GM21737 (cell line): ENCODE results near the gene MPZL1.

Experiments used
- ATAC-seq: cut with Tn5 transposase; IDR thresholded peaks from one replicate; pipeline ENCODE4 v1.9.1; 2021; ENCODE audit warnings: mild to moderate bottlenecking, moderate library complexity; ENCODE audit not compliant: unreplicated experiment

The MPZL1 gene

DNA sequence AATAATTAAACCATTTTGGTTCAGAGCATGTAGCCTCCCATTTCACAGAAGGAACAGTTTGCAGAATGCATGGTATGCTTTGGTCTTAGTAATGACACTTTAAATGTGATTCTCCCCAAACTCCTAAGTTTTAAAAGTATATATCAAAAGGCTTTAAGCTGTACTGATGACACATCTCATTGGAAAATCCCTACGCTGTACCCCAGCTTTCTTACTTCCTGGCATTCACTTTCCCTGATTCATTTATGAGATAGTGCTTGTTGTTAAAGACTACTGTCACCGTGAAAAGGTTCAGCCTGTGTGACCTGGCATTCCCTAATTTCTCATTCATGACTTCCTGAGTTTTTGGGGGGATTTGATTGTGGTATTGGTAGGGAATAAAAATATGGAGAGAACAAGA, 53.4 kb downstream of the MPZL1 start:
- no peak for ATAC-seq

DNA sequence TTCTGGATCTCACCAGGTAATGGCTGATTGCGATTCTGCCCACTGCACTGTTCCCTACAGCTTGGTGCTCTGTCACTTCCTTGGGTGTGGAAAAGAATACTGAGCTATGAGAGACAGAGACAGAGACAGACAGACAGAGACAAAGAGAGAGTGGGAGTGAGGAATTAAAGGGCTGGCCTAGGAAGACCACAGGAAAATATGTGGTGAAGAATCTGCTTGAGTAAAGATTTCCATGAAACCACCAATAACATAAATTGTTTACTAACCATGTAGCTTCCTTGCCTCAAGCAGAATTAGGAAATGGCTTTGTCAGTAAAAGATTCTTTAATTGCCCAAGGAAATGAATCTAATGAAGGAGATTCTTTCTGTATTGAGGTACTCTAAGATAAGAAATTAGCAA, 54.4 kb downstream of the MPZL1 start:
- ATAC-seq: no peak

DNA sequence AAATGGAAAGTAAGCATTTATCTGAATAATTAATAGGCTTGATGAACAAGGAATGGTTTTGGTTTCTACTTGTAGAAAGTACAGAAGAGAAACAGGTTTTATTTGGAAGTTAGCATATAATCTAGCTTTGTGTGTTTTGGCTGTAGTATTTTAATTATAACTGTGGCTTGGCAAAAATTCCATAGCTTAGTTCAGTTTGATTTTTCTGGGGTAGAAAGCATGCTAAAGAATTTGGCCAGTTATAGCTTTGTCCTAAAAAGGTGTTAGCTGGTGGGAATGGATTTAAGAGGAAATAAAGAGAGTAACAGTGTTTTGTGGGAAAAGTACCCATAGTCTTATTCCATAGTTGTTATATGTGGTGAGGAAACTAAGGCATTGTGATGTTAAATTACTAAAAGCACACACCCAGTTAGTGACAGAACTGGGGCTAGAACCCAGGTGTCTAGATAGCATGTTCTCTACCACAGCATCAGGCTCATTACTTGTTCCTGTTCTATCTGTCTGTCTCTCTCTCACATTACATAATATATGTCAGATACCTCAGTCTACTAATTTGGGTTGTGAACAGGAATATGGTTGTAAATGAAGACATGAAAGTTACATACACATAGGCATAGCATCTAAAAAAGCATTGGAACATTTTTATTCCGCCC, 55.0 kb downstream of the MPZL1 start:
- no peak for ATAC-seq

DNA sequence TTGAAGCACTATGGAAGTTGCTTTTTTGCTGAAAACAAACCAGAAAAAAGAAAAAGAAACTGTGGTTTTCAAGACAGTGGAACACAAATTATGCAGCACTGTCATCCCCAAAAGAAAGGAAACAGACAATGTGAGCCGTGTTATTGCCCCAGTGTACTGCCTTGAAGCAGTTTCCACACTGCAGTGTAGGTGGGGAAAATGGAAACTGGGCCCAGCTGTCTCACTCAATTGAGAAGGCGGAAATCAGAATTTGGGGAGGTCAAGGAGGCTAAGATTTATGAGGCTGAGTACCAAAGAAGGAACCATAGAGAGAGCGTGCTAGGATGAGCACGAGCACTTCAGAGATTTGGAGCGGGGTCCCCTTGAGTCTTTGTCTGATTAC, 55.5 kb downstream of the MPZL1 start:
- no peak for ATAC-seq

DNA sequence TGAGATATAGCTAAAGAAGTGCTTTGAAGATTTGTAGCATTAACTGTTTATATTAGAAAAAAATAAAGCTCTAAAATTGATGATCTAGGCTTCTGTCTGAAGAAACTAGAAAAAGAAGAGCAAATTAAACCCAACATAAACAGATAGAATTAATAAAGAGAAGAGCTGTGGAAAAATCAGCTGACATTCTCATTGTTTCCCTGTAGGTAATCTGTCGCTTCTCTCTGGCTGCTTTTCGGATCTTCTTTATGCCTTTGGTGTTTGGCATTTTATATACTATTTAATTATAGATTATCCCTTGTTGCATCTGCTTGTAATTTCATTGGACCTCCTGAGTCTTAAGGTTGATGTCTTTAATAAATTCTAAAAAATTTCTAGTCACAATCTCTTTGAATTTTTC, 59.8 kb downstream of the MPZL1 start:
- ATAC-seq: no peak

DNA sequence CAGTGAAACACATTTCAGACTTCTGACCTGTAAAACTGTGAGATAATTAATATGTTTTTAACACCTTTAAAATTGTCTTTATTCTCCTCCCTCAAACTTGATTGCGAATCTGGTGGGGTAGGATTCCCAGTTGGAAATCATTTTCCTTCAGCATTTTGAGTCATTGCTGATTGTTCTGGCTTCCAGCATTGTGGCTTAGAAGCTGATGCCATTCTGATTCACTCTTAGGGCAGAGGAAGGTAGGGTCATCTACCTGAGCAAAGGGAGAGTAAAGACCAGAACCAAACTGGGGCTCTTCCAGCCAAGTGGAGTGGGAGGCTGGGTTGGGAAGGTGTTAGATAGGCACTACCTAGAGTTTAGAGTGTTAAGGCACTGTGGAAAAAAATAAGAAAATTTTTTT, 61.2 kb downstream of the MPZL1 start:
- no peak for ATAC-seq

DNA sequence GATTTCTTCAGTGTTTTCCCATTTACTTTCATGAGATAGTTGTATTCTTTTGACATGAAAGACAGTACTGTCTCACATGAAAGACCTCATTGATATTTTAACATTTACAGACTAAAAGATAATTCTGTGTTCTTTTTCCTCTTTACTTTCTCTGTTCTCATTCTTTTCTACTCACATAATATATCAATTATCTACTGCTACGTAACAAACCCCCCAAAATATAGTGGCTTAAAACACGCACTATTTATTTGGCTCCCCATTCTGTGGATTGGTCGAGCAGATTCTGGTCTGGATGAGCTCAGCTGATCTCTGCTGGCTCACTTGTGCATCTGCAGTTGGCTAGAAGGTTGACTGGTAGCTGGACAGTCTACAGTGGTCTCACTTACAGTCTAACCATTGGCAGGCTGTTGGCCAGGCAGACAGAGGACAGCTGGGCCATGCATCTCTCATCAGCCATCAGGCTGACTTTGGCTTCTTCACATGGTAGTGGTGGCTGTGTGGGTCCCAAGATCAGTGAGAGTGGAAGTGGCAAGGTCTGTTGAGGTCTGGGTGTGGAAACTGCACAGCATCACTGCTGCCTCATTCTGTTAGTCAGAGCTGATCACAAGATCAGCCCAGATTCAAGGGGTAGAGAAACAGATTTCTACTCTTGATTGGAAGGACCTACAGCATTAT, 63.2 kb downstream of the MPZL1 start:
- ATAC-seq: no peak

DNA sequence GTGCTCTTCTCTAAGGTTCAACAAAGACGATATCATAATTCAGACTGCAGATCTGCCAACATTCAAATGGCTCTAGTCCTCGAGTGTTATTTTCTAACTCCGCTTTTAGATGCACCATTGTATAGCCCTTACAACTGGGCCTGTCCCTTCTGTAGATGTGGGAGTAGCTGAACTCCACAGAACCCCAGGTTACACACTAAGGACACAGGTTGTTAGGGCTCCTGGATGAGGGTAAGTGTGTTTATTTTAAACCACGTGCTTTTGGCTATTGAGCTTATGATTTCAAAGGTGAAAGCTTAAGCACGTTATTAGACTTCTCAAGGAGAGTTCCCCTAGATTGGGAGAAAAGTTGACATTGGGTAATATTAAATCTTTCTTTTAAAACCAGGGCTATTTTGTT, 64.7 kb downstream of the MPZL1 start:
- no peak for ATAC-seq

DNA sequence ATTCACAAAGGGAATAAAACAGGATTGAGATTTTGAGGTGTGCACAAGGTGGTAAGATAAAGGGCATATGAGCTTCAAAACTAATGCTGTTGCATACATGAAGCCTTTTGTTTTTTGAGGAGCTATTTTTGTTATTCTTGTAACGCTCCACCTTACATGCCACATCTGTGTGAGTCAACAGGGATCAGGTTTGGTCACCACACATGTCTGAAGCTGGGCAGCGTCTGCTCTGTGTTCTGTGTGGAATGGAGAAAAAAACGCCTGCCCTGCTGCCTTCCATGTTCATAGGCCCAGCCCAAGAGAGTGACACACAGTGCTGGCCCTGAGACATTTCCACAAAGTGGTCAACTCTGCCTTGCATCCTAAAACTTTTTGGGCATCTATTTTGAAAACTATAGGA, 67.7 kb downstream of the MPZL1 start:
- ATAC-seq: no peak

DNA sequence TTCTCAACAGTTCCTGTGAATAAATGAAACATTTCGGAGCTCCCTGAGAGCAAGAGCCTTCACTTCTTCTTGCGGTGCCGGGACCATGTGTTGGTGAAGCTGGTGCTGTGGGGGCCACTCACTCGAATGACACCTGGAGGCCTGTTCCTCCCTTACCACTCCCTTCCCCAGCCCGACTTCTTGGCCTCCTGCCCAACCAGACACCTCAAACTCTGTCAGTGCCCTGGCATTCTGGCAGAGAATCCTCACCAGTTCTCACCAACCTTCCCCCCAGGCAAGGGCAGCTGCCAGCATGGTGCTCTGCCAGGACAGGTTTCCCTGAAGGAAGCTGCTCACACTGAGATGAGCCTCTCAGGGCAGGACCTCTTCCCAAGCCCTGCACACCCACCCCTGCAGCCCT, 68.3 kb downstream of the MPZL1 start:
- ATAC-seq: no peak

DNA sequence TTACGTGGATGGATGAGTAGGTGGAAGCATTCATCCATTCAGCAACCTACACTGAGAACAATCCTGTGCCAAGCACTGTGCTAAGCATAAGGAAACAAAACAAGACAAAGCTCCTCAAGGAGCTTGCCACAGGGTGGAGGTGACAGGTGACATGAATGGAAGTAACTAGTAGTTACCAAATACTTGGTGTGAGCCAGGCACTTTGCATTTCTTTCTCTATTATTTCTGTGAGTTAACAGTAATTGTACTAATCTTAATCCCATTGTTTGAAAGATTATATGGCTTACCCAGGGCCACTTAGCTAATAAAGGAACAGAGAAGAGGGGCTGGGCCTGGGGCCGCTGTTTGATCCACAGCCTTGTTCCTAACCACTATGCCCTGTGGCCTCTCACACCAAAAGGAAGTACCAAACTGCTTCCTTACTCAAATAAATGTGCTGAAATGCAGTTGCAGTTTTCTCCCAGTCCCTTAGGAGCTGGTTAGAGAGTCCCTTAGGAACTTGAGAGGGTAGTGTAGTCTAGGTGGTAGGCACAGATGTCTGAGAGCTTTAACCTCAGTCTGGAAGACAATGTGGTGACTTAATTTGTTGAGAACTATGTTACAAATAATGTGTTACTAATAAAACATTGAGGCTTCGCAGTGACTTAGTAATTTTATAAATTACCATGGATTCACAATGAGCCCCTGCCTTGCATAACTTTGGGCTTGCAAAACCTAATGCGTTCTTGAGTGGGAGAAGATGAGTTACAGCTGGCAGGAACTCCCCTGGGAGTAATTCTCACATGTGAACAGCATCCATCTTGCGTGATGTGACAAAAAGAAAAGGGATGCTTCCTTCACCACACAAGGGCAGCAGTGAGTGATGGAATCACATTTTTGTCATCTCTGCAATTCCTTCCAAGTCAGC, 69.8 kb downstream of the MPZL1 start:
- no peak for ATAC-seq

DNA sequence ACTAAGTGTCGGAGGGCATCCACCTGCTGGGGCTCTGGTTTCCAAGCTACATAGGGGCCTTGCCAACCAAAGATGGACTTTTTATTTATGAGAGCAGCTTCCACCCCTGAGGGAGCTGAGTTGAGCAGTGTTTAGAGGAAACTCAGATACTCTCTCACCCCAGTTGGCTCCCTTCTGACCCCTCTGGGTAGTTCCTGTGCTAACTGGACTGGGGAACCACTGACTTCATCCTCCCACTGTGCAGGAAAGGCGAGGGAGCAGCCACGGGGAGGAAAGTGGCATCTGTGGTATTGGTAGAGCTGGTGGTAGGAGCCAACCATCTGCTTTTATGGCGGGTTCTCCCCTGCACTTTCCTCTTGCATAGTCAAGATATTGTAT, 70.4 kb downstream of the MPZL1 start:
- no peak for ATAC-seq

DNA sequence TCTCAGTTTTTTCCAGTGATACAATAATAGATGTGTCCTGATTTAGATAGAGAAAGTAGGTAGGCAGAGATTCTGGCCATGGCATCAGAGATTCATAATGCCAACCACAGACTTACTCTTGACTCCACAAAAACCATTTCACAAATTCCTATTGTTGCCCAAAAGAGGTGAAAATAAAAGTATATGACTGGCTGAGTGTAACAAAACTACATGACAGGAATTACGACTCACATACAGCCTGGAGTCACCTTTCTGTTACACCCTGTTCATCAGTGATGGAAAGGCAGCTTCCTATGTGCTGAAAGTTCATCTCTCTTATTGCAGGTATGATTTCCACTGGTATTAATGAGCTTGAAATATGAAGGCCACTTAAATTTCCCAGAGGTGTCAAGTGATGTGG, 72.3 kb downstream of the MPZL1 start:
- ATAC-seq: no peak

DNA sequence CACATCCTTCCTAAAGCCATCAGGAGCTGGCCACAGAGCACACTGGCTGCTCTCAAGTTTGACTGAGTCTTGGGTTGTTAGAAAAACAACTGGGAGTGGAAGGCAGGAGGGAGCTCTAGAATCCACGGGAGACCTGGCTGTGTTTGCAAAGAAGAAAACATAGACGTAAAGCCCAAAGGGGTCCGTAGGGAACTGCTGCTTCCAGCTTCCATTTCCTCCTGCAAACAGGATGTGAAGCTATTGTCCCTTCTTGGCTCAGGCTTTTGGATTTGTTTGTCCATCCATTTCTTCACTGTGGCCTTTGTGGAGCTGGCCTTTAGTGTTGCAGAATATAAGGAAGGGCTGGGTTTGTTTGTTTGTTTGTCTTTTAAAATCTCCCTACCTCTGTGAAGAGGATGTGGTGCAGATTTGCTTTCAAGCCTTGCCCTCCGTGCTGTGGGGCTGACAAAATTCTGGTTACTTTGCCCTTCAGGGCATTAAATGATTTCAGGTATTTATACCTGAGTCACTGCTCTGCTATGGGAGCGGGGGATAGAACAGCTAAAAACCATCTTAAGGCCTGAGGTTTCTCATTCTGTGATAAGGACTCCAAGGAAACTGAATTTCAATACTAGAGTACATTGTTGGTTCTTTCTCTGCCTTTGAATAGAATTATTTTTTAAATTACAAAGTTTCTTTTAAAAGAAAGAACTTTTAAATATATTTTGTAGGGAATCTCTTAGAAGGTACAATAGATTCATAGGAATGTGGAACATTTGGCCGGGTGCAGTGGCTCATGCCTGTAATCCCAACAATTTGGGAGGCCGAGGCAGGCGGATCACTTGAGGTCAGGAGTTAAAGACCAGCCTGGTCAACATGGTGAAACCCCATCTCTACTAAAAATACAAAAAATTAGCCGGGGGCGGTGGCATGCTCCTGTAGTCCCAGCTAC, 74.3 kb downstream of the MPZL1 start:
- ATAC-seq: no peak

DNA sequence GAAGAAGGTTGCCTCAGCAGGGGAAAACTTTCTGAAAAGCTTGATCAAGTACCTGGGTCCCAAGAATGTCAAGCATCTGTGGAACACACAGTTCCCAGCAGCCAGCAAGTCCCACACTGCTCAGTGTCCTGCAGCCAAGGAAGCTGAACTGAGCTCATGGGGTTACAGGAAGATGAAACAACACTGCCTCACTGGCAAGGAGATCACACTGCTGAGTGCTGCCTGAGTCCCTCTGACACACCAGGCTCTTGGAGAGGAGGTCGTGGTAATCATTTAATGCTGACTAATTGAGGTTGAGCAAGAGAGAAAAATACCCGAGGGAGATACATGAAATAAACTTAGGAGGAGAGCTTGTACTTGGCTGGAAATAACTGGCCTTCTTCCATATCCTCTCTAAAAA, 75.2 kb downstream of the MPZL1 start:
- no peak for ATAC-seq

DNA sequence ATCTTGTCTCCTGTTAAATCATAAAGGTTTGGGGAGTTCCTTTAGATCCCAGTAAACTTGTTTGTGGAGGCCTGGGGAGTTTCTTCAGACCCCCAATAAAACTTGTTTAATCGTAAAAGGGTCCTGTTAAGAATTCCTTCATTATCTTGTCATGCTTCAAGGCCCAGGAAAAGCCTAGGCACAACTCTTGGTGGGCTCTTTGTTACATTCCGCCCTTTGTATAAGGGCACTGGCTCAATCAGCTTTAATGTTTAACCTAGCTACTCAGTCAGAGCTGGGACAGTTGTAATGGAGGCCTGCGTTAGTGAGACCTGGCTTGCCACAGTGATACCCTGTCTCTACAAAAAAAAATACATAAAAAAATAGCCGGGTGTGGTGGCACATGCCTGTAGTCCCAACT, 77.2 kb downstream of the MPZL1 start:
- no peak for ATAC-seq

DNA sequence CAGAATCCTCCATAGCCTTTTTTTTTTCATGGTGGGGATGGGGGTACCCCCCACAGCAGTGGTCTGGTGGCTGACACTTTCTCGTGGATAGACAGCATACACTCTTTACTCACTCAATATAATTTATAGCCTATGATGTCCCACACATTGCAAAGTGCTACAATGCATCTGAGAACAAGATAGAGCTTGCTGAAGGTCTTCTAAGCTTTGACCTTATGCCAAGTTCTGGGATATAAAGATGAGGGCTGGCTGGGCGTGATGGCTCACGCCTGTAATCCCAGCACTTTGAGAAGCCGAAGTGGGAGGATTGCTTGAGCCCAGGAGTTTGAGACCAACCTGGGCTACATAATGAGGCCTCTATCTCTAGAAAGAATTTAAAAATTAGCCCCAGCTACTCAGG, 78.0 kb downstream of the MPZL1 start:
- ATAC-seq: no peak

DNA sequence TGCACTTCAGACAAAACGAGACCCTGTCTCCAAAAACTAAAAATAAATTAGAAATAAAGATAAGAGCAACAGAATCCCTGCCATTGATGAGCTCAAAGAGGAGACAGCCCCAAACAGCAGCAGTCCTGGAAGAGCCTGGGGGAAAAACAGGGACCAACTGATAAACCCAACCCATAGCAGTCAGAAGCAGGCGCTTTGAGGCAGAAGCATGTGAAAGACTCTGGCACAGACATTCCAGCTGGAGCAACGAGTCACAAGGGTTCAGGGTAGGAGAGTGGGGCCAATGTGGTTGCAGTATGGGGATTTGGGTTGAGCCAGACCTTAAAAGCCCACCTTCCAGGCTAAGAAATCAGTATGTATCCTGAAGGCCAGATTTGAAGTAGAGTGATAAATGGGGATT, 78.5 kb downstream of the MPZL1 start:
- ATAC-seq: no peak

DNA sequence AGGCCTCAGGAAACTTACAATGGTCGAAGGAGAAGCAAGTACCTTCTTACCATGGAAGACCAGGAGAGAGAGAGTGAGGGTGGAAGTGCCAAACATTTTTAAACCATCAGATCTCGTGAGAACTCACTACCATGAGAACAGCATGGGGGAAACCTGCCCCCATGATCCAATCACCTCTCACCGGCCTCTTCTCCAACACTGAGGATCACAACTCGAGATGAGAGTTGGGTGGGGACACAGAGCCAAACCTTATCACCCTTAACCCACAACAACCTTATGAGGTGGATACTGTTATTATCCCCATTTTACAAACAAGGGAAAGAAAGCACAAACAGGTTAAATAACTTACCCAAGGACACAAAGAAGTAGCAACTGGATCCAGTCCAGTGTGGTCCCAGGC, 80.5 kb downstream of the MPZL1 start:
- ATAC-seq: no peak

DNA sequence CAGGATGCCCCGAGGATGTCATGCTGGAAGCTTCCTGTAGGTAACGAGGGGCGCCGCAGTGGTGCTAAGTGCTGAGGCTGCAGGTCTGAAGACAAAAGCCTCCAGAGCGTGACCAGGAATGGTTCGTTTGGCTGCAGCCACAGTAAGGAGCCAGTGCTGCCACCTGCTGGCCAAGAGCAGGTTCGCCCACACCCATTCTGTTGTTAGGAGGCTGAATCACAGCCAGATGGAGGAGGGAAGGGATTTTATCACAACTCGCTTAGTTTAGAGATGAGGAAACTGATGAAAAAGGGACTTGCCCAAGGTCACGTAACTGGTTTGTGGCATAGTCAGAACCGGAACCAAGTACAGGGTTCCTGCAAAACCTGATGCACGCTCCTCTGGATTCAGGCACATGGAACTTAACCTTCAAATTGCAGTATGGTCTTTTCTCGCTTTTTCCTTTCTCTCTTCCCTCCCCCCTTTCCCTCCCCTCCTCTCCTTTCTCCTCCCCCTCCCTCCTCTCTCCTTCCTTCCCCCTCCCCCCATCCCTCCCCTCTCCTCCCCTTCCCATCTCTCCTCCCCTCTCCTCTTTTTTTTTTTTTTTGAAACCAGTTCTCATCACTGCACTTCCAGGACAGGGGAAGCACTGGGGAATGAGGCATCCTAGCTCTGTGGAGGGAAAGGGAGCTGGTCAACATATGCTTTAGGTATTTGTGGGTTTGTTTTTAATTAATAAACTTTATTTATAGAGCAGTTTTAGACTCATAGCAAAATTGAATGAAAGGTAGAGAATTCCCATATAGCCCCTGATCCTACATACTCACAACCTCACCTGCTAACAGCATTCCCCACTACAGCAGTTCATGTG, 81.8 kb downstream of the MPZL1 start:
- peak; percentile 86 for ATAC-seq
